OCI-LY7 (cell line): ENCODE measurements around the gene TMED6. TPM values are rescaled to one million over a fixed set of nuclear protein-coding genes. Genes with fewer than 3 reads are reported as not detected.
"Not testable (repeated sequence)": the region's sequence is repeated elsewhere in the genome, so short reads cannot be mapped to it uniquely, and the experiment has no call there.

Experiments
- BruUV-seq: library from RNA; stranded (reverse); fragments of 400-500 nt; replicated peaks from 2 replicates; lab custom pipeline; 2021; lab: Mats Ljungman, UMichigan
- CTCF ChIA-PET: fragments of 300-600 bp; sonication (Branson Sonifier 250); formaldehyde crosslinking; loops from one replicate; lab custom pipeline; 2022; ENCODE audit warnings: antibody characterized with exemption; ENCODE audit not compliant: unreplicated experiment; lab: Charles Lee
- POLR2A ChIA-PET: fragments of 300-600 bp; sonication (Branson Sonifier 250); formaldehyde crosslinking; loops from one replicate; lab custom pipeline; 2022; ENCODE audit warnings: antibody characterized with exemption; lab: Charles Lee
- DNase-seq: peaks from one replicate; pipeline ENCODE4 v3.0.0-alpha.2; 2015; ENCODE audit warnings: low spot score
- H2AFZ ChIP-seq: fragments of 200-600 bp; sonication (generic), shearing (Covaris generic); 2 replicates; pipeline ENCODE4 v1.6.1; 2014; ENCODE audit warnings: mild to moderate bottlenecking, antibody characterized with exemption, low read length, moderate library complexity
- H3K27ac ChIP-seq: fragments of 200-600 bp; sonication (generic); 2 replicates; pipeline ENCODE4 v1.5.1; 2014; ENCODE audit warnings: mixed run types, low read depth, mild to moderate bottlenecking, moderate library complexity, low read length, inconsistent platforms; ENCODE audit not compliant: poor library complexity, severe bottlenecking
- H3K36me3 ChIP-seq: fragments of 200-600 bp; sonication (generic); 2 replicates; pipeline ENCODE4 v1.6.1; 2014; ENCODE audit warnings: mild to moderate bottlenecking, antibody characterized with exemption, low read length, moderate library complexity, mixed read lengths; ENCODE audit not compliant: insufficient read depth
- H3K4me1 ChIP-seq: fragments of 200-600 bp; sonication (generic); 2 replicates; pipeline ENCODE4 v1.5.1; 2014; ENCODE audit warnings: mild to moderate bottlenecking, low read length; ENCODE audit not compliant: insufficient read depth, poor library complexity, severe bottlenecking
- H3K4me2 ChIP-seq: fragments of 200-600 bp; sonication (generic); 2 replicates; pipeline ENCODE4 v1.6.1; 2014; ENCODE audit warnings: mild to moderate bottlenecking, low read length
- H3K4me3 ChIP-seq: fragments of 200-600 bp; sonication (generic); 2 replicates; pipeline ENCODE4 v1.5.1; 2014; ENCODE audit warnings: mild to moderate bottlenecking, low read depth, low read length; ENCODE audit not compliant: poor library complexity, severe bottlenecking
- H3K79me2 ChIP-seq: fragments of 200-600 bp; sonication (generic); 2 replicates; pipeline ENCODE4 v1.6.1; 2016; ENCODE audit warnings: low read depth, mild to moderate bottlenecking, low read length, moderate library complexity, mixed read lengths; ENCODE audit not compliant: insufficient read depth
- H3K9me2 ChIP-seq: fragments of 200-600 bp; sonication (generic); 2 replicates; pipeline ENCODE4 v1.6.1; 2016; ENCODE audit warnings: mild to moderate bottlenecking, low read length, mixed read lengths; ENCODE audit not compliant: insufficient read depth
- H3K9me3 ChIP-seq: fragments of 200-600 bp; sonication (generic); 2 replicates; pipeline ENCODE4 v1.6.1; 2014; ENCODE audit warnings: mild to moderate bottlenecking, mixed run types, low read length, mixed read lengths
- H4K20me1 ChIP-seq: fragments of 200-600 bp; sonication (generic); 2 replicates; pipeline ENCODE4 v1.6.1; 2014; ENCODE audit warnings: mild to moderate bottlenecking, antibody characterized with exemption, low read length, moderate library complexity, mixed read lengths; ENCODE audit not compliant: insufficient read depth
- CTCF ChIP-seq: fragments of 200-600 bp; sonication (generic); conservative IDR thresholded peaks from 2 replicates; pipeline ENCODE4 v1.5.1; 2014; ENCODE audit warnings: mild to moderate bottlenecking, antibody characterized with exemption, low read length, moderate library complexity, mixed read lengths
- EZH2phosphoT487 ChIP-seq: fragments of 200-600 bp; sonication (generic); IDR thresholded peaks from 2 replicates; pipeline ENCODE4 v1.6.1; 2018; ENCODE audit warnings: low read depth, borderline replicate concordance, mild to moderate bottlenecking, mixed run types, antibody characterized with exemption, low read length, moderate library complexity, mixed read lengths
- intact Hi-C: fragments of 100-400 bp; cut with micrococcal nuclease; formaldehyde crosslinking; loops from one replicate; pipeline ENCODE4 v1.10.0; 2022; ENCODE audit not compliant: unreplicated experiment
- total RNA-seq, 2 experiments: library from RNA; depleted of rRNA in 1 of 2; stranded (reverse); fragments of >200 nt in 1 of 2; shearing (Covaris generic) in 1 of 2; gene quantifications; 2 replicates each; pipeline ENCODE4 v1.2.3, GENCODE V29; 2014 to 2022

The TMED6 gene
- total RNA-seq, 2 experiments from 2014 or later, result 1.7 TPM

GRCh38 chr16:69301187-69301586, 50.4 kb downstream of the TMED6 start:
- Histone ChIP-seq H2AFZ (no peak overlapping the region), H3K4me1 (peaks cover 4% of the 10 kb centered on the region), H3K9me3 (no peaks in the 10 kb centered on the region), H4K20me1 (no peaks in the 10 kb centered on the region), H3K4me3 (no peak overlapping the region), H3K79me2 (no peaks in the 10 kb centered on the region), H3K4me2 (no peak overlapping the region), H3K36me3 (peaks cover 24% of the 10 kb centered on the region; the same call in 1 of the 2 replicates), H3K9me2 (no peaks in the 10 kb centered on the region), H3K27ac (no peak overlapping the region)
- intact Hi-C loops, result no loop called here
- ChIA-PET CTCF (no interaction called here), POLR2A (no interaction called here)
- no peak for DNase-seq
- no peak for TF ChIP-seq EZH2phosphoT487
- TF ChIP-seq CTCF, result no peak
- BruUV-seq, result no TSS peak

GRCh38 chr16:69298261-69298660, 53.3 kb downstream of the TMED6 start:
- ChIA-PET POLR2A (no interaction called here), CTCF (no interaction called here)
- BruUV-seq, result no TSS peak
- H3K4me2 ChIP-seq, result no peak overlapping the region
- no peak for DNase-seq
- H3K4me1 ChIP-seq, result peaks cover 4% of the 10 kb centered on the region
- H3K9me2 ChIP-seq, result no peaks in the 10 kb centered on the region
- no peaks in the 10 kb centered on the region for H3K79me2 ChIP-seq
- H2AFZ ChIP-seq, result no peak overlapping the region
- peaks cover 18% of the 10 kb centered on the region; the same call in 1 of the 2 replicates for H3K36me3 ChIP-seq
- no peak overlapping the region for H3K27ac ChIP-seq
- intact Hi-C loops, result no loop called here
- H3K9me3 ChIP-seq, result no peaks in the 10 kb centered on the region
- H4K20me1 ChIP-seq, result no peaks in the 10 kb centered on the region
- TF ChIP-seq CTCF, result no peak
- TF ChIP-seq EZH2phosphoT487, result no peak
- no peak overlapping the region for H3K4me3 ChIP-seq

GRCh38 chr16:69296771-69297170, 54.8 kb downstream of the TMED6 start:
- H4K20me1 ChIP-seq, H3K27ac ChIP-seq, H3K9me3 ChIP-seq, H3K4me2 ChIP-seq, BruUV-seq, H2AFZ ChIP-seq, H3K79me2 ChIP-seq, CTCF ChIA-PET, intact Hi-C loops, H3K4me3 ChIP-seq, H3K4me1 ChIP-seq, DNase-seq, H3K9me2 ChIP-seq: not testable (repeated sequence)
- peaks cover 18% of the 10 kb centered on the region; the same call in 1 of the 2 replicates for H3K36me3 ChIP-seq
- POLR2A ChIA-PET, result interaction anchor here (0.7 kb wide), 1 partner anchor 26 kb away, joined by 8 read pairs; no protein-coding TSS in a partner anchor
